ENCODE data around the gene ZNF74.

DNA sequence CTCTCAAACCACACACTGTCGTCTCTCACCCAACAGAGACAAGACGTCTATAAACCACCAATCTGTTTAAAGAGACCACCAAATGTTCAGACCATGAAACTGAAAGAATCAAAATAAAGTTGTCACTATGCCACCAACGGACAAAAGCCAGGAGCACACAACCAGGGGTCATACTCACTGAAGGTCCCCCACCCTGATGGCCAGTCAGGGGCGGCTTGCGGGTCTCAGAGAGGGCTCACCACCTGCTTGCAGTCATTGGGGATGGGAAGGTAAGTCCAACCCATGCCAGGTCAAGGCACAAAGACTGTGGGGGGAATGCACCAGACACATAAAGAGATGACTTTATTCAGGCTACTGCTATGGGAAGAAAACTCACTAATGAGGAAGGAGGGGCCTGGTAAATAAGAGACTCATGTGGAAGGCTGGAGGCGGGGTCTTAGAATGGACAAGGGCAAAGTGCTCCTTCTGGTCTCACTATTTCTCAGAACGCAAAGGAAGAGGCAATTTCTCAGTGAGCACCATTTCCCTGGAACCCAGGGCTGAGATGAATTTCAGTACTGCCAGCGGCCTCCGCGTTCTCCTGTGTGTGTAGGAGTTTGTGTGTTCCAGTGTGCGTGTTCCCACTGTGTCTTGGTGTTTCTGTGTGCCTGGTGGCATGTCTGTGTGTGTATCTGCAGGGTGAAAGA, 26.3 kb downstream of the ZNF74 start:
- TF ChIP-seq, protein P1, sequence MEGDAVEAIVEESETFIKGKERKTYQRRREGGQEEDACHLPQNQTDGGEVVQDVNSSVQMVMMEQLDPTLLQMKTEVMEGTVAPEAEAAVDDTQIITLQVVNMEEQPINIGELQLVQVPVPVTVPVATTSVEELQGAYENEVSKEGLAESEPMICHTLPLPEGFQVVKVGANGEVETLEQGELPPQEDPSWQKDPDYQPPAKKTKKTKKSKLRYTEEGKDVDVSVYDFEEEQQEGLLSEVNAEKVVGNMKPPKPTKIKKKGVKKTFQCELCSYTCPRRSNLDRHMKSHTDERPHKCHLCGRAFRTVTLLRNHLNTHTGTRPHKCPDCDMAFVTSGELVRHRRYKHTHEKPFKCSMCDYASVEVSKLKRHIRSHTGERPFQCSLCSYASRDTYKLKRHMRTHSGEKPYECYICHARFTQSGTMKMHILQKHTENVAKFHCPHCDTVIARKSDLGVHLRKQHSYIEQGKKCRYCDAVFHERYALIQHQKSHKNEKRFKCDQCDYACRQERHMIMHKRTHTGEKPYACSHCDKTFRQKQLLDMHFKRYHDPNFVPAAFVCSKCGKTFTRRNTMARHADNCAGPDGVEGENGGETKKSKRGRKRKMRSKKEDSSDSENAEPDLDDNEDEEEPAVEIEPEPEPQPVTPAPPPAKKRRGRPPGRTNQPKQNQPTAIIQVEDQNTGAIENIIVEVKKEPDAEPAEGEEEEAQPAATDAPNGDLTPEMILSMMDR (IDR thresholded peaks at IDR 0.05): no peak
- TF ChIP-seq CBX8 (IDR thresholded peaks at IDR 0.05) (no peak), SMC3 (IDR thresholded peaks at IDR 0.05) (no peak), SREBF2 (IDR thresholded peaks at IDR 0.05) (no peak), HOXA7 (CRISPR knock-in tag; IDR thresholded peaks at IDR 0.05) (no peak), ZC3H11A (IDR thresholded peaks at IDR 0.05) (no peak), POLR2A (IDR thresholded peaks at IDR 0.05; ENCODE audit: low read length) (no peak)
- TF ChIP-seq, protein P2, sequence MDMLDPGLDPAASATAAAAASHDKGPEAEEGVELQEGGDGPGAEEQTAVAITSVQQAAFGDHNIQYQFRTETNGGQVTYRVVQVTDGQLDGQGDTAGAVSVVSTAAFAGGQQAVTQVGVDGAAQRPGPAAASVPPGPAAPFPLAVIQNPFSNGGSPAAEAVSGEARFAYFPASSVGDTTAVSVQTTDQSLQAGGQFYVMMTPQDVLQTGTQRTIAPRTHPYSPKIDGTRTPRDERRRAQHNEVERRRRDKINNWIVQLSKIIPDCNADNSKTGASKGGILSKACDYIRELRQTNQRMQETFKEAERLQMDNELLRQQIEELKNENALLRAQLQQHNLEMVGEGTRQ (IDR thresholded peaks at IDR 0.05): no peak
- TF ChIP-seq, protein P3, sequence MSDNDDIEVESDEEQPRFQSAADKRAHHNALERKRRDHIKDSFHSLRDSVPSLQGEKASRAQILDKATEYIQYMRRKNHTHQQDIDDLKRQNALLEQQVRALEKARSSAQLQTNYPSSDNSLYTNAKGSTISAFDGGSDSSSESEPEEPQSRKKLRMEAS (IDR thresholded peaks at IDR 0.05): no peak
